A549 (cell line): ENCODE data around the gene KIR3DL2. TPM values are rescaled to one million over a fixed set of nuclear protein-coding genes. Genes with fewer than 3 reads are reported as not detected.

Experiments used
- ATAC-seq, 2 experiments: fragments of 200-7000 bp in 1 of 2; fragments of >200 bp in 1 of 2; cut with Nextera tagmentation in 1 of 2; cut with Tn5 transposase in 1 of 2; 3 replicates each; pipeline versions ENCODE4 v1.8.0 to v1.9.1; 2018 to 2020; ENCODE audit warnings: mild to moderate bottlenecking in 1 of 2, moderate library complexity in 1 of 2
- CTCF ChIA-PET: fragments of 300-600 bp; sonication (Branson Sonifier 250); formaldehyde crosslinking; extraction: SDS; loops from one replicate; lab custom pipeline; 2021; ENCODE audit warnings: antibody characterized with exemption, inconsistent platforms; lab: Yijun Ruan, JAX
- POLR2A ChIA-PET: fragments of 350-600 bp; formaldehyde crosslinking; extraction: SDS; loops from one replicate; lab custom pipeline; 2021; ENCODE audit warnings: antibody characterized with exemption, inconsistent platforms; lab: Yijun Ruan, JAX
- DNase-seq, 2 experiments: peaks; one replicate each; pipeline versions ENCODE4 v3.0.0 to v3.0.0-alpha.2; 2011 to 2016; ENCODE audit warnings: low read depth in 1 of 2, low spot score in 1 of 2
- FAIRE-seq: peaks from 2 replicates; lab custom pipeline; 2011; peaks lifted over from hg19 to GRCh38; lab: Jason Lieb, UNC
- H3K27ac ChIP-seq, 2 experiments: fragments of >200 bp; sonication (Bioruptor Twin); formaldehyde crosslinking; 3 replicates each; pipeline ENCODE4 v1.5.1; 2016 to 2017
- H3K4me1 ChIP-seq: fragments of >200 bp; sonication (Bioruptor Twin); formaldehyde crosslinking; 3 replicates; pipeline ENCODE4 v1.6.1; 2016
- H3K4me2 ChIP-seq: fragments of >200 bp; sonication (Bioruptor Twin); formaldehyde crosslinking; 3 replicates; pipeline ENCODE4 v1.6.1; 2016
- H3K4me3 ChIP-seq: fragments of >200 bp; sonication (Bioruptor Twin); formaldehyde crosslinking; 3 replicates; pipeline ENCODE4 v1.5.1; 2016
- H3K9me3 ChIP-seq: fragments of >200 bp; sonication (Bioruptor Twin); formaldehyde crosslinking; 3 replicates; pipeline ENCODE4 v1.6.1; 2016
- CHD2 ChIP-seq: fragments of 150-350 bp; IDR thresholded peaks from 2 replicates; pipeline ENCODE4 v1.6.1; 2014; ENCODE audit warnings: low read length; ENCODE audit not compliant: partially characterized antibody
- FOSL2 ChIP-seq, 2 experiments: fragments of 450-650 bp in 1 of 2; fragments of >200 bp in 1 of 2; sonication (Bioruptor Twin) in 1 of 2; formaldehyde crosslinking; IDR thresholded peaks; 2 replicates each; pipeline versions ENCODE4 v1.5.0 to v1.6.1; 2016 to 2020; ENCODE audit warnings: mild to moderate bottlenecking in 1 of 2, moderate library complexity in 1 of 2
- FOXS1 ChIP-seq: fragments of 250-450 bp; sonication (Bioruptor Pico); IDR thresholded peaks from 2 replicates; pipeline ENCODE4 v1.5.0; 2020; ENCODE audit warnings: mild to moderate bottlenecking, moderate library complexity
- GATA3 ChIP-seq: IDR thresholded peaks from 2 replicates; pipeline ENCODE4 v1.6.1; 2012; ENCODE audit warnings: borderline replicate concordance
- HEYL ChIP-seq: fragments of 250-450 bp; sonication (Bioruptor Pico); IDR thresholded peaks from 2 replicates; pipeline ENCODE4 v1.8.0; 2021; ENCODE audit warnings: mild to moderate bottlenecking, moderate library complexity
- JUN ChIP-seq, 2 experiments: fragments of >200 bp; sonication (Bioruptor Twin); formaldehyde crosslinking; IDR thresholded peaks; 2 replicates in 1 of 2; 3 replicates in 1 of 2; pipeline ENCODE4 v1.6.1; 2016 to 2017
- KDM1A ChIP-seq: fragments of 200-600 bp; sonication (generic); IDR thresholded peaks from 2 replicates; pipeline ENCODE4 v1.6.1; 2016; ENCODE audit warnings: low read depth, mild to moderate bottlenecking
- KDM5A ChIP-seq: fragments of 200-600 bp; sonication (generic); IDR thresholded peaks from 2 replicates; pipeline ENCODE4 v1.6.1; 2016; ENCODE audit warnings: antibody characterized with exemption, mild to moderate bottlenecking
- MAFK ChIP-seq: fragments of 450-650 bp; IDR thresholded peaks from 2 replicates; pipeline ENCODE4 v1.6.1; 2014; ENCODE audit not compliant: partially characterized antibody
- MYC ChIP-seq: IDR thresholded peaks from 2 replicates; pipeline ENCODE4 v1.6.1; 2012; ENCODE audit warnings: mild to moderate bottlenecking, inconsistent platforms, low read length, improper control_type of control experiment, borderline replicate concordance
- NFE2L2 ChIP-seq: fragments of 150-350 bp; conservative IDR thresholded peaks from 2 replicates; pipeline ENCODE4 v1.6.1; 2014; ENCODE audit warnings: low read length
- NR3C1 ChIP-seq: fragments of >200 bp; sonication (Bioruptor Twin); formaldehyde crosslinking; IDR thresholded peaks from 3 replicates; pipeline ENCODE4 v1.6.1; 2017
- POLR2A ChIP-seq: IDR thresholded peaks from 2 replicates; pipeline ENCODE4 v1.6.1; 2012; ENCODE audit warnings: mild to moderate bottlenecking, low read length
- RARB ChIP-seq: fragments of 250-450 bp; sonication (Bioruptor Pico); IDR thresholded peaks from 2 replicates; pipeline ENCODE4 v1.8.0; 2021; ENCODE audit warnings: mild to moderate bottlenecking, moderate library complexity
- RFX5 ChIP-seq: fragments of 450-650 bp; IDR thresholded peaks from 2 replicates; pipeline ENCODE4 v1.7.1; 2014; ENCODE audit warnings: antibody characterized with exemption, mild to moderate bottlenecking, moderate library complexity
- RNF2 ChIP-seq: fragments of 200-600 bp; sonication (generic); IDR thresholded peaks from 2 replicates; pipeline ENCODE4 v1.6.1; 2016; ENCODE audit warnings: low read depth, mild to moderate bottlenecking, antibody characterized with exemption, moderate library complexity, borderline replicate concordance
- SREBF2 ChIP-seq: fragments of 450-650 bp; IDR thresholded peaks from 2 replicates; pipeline ENCODE4 v1.6.1; 2014; ENCODE audit warnings: mild to moderate bottlenecking, moderate library complexity
- ZFP36 ChIP-seq: fragments of 450-650 bp; IDR thresholded peaks from 2 replicates; pipeline ENCODE4 v1.6.1; 2014; ENCODE audit warnings: borderline replicate concordance; ENCODE audit not compliant: partially characterized antibody
- WGBS: methylation state at CpG from one replicate; pipeline ENCODE4 v1.1.6; 2017; ENCODE audit errors: missing lambda C conversion rate; 5-methylcytosine and 5-hydroxymethylcytosine counted together
- polyA plus RNA-seq, 4 experiments: library from polyadenylated mRNA; depleted of rRNA in 3 of 4; stranded (reverse); fragments of >200 nt; fragmentation: RNase III in 1 of 4; extraction: RNeasy Plus Mini Kit Qiagen cat#74134 plus additional on column Dnase treatment in 1 of 4; gene quantifications; 2 replicates in 3 of 4; 3 replicates in 1 of 4; pipeline ENCODE4 v1.2.3, GENCODE V29; 2011 to 2017
- TF ChIP-seq, protein P1 (sequence below): fragments of 450-650 bp; IDR thresholded peaks from 2 replicates; pipeline ENCODE4 v1.6.1; 2014; ENCODE audit warnings: antibody characterized with exemption
- TF ChIP-seq, protein P2 (sequence below): IDR thresholded peaks from 2 replicates; pipeline ENCODE4 v1.6.1; 2012
- TF ChIP-seq, protein P3 (sequence below): fragments of 250-450 bp; sonication (Bioruptor Pico); IDR thresholded peaks from 2 replicates; pipeline ENCODE4 v1.5.0; 2020; ENCODE audit warnings: low read depth, mild to moderate bottlenecking, moderate library complexity
- TF ChIP-seq, protein P4 (sequence below): fragments of >200 bp; sonication (Bioruptor Twin); formaldehyde crosslinking; IDR thresholded peaks from 3 replicates; pipeline ENCODE4 v1.5.1; 2016
- TF ChIP-seq, protein P5 (sequence below): IDR thresholded peaks from 2 replicates; pipeline ENCODE4 v1.6.1; 2012; ENCODE audit warnings: low read depth, borderline replicate concordance
- TF ChIP-seq, protein P6 (sequence below): fragments of 250-450 bp; sonication (Bioruptor Pico); IDR thresholded peaks from 2 replicates; pipeline ENCODE4 v1.5.0; 2021; ENCODE audit warnings: mild to moderate bottlenecking, moderate library complexity, borderline replicate concordance

Gene KIR3DL2
- polyA plus RNA-seq, 2 of the 4 experiments (the other 2 are of a cell fraction) = not detected

DNA sequence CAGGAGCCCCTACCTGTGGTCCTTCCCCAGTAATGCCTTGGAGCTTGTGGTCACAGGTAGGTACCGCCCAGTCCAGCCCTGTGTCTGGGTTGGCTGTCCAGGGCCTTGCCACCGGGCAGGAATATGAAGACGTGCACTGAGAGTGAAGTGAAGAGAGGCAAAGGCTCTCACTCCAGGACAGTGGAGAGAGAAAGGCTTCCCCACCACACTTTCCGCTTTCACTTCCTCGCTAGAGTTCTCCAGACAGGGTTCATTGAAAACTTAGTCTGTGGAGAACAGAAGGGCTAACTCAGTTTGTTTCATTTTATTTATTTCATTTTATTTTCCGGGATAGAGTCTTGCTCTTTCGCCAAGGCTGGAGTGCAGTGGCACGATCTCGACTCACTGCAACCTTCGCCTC is 38.0 kb downstream of the KIR3DL2 start:
- Histone ChIP-seq H3K4me1 (peaks cover 2% of the 10 kb centered on the region; the same call in 1 of the 3 replicates), H3K9me3 (no peaks in the 10 kb centered on the region), H3K27ac (no peak overlapping the region), H3K4me3 (no peak overlapping the region), H3K4me2 (no peak overlapping the region)
- no peak for ATAC-seq
- CTCF ChIA-PET = interaction anchor here (0.6 to 1.6 kb wide), 3 partner anchors 15 to 122 kb away, joined by 3 read pairs; partner anchors contain the start of gene FCAR
- no peak for DNase-seq
- FAIRE-seq = no peak
- POLR2A ChIA-PET = no interaction called here
- no peak for TF ChIP-seq RFX5
- no peak for TF ChIP-seq RARB (CRISPR knock-in tag)
- TF ChIP-seq, protein P1, sequence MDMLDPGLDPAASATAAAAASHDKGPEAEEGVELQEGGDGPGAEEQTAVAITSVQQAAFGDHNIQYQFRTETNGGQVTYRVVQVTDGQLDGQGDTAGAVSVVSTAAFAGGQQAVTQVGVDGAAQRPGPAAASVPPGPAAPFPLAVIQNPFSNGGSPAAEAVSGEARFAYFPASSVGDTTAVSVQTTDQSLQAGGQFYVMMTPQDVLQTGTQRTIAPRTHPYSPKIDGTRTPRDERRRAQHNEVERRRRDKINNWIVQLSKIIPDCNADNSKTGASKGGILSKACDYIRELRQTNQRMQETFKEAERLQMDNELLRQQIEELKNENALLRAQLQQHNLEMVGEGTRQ = no peak
- TF ChIP-seq HEYL = no peak
- TF ChIP-seq JUN (IDR thresholded peaks at IDR 0.05) = no peak
- TF ChIP-seq MAFK = no peak
- no peak for TF ChIP-seq CHD2
- TF ChIP-seq KDM1A = no peak
- TF ChIP-seq, protein P2, sequence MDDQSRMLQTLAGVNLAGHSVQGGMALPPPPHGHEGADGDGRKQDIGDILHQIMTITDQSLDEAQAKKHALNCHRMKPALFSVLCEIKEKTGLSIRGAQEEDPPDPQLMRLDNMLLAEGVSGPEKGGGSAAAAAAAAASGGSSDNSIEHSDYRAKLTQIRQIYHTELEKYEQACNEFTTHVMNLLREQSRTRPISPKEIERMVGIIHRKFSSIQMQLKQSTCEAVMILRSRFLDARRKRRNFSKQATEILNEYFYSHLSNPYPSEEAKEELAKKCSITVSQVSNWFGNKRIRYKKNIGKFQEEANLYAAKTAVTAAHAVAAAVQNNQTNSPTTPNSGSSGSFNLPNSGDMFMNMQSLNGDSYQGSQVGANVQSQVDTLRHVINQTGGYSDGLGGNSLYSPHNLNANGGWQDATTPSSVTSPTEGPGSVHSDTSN = no peak
- TF ChIP-seq MYC = no peak
- TF ChIP-seq KDM5A = no peak
- TF ChIP-seq SREBF2 = no peak
- no peak for TF ChIP-seq POLR2A
- TF ChIP-seq, protein P3, sequence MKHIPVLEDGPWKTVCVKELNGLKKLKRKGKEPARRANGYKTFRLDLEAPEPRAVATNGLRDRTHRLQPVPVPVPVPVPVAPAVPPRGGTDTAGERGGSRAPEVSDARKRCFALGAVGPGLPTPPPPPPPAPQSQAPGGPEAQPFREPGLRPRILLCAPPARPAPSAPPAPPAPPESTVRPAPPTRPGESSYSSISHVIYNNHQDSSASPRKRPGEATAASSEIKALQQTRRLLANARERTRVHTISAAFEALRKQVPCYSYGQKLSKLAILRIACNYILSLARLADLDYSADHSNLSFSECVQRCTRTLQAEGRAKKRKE (CRISPR knock-in tag) = no peak
- TF ChIP-seq NR3C1 = no peak
- TF ChIP-seq GATA3 = no peak
- TF ChIP-seq FOSL2 (IDR thresholded peaks at IDR 0.05) = no peak
- no peak for TF ChIP-seq FOSL2 (CRISPR knock-in tag; IDR thresholded peaks at IDR 0.05)
- 47% methylated on average over 10 of the region's 10 CpGs for WGBS

DNA sequence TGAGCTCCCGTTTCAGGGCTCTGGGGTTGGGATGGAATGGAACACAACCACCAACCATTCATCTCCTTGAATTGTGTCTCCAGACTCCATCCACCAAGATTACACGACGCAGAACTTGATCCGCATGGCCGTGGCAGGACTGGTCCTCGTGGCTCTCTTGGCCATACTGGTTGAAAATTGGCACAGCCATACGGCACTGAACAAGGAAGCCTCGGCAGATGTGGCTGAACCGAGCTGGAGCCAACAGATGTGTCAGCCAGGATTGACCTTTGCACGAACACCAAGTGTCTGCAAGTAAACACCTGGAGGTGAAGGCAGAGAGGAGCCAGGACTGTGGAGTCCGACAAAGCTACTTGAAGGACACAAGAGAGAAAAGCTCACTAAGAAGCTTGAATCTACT is 39.3 kb downstream of the KIR3DL2 start:
- H3K9me3 ChIP-seq = no peaks in the 10 kb centered on the region
- no peak overlapping the region for H3K4me2 ChIP-seq
- ChIA-PET CTCF (interaction anchor here (0.8 to 3.6 kb wide), 4 partner anchors 8 to 276 kb away, joined by 3 to 22 read pairs (median 4); partner anchors contain the start of genes DNAAF3 and FCAR), POLR2A (no interaction called here)
- no peak overlapping the region for H3K27ac ChIP-seq
- 44% methylated on average over 11 of the region's 11 CpGs for WGBS
- DNase-seq (no peak), FAIRE-seq (no peak), ATAC-seq (no peak)
- TF ChIP-seq RARB (CRISPR knock-in tag) = no peak
- TF ChIP-seq GATA3 = no peak
- TF ChIP-seq JUN (IDR thresholded peaks at IDR 0.05) = no peak
- TF ChIP-seq KDM5A = no peak
- no peak for TF ChIP-seq NFE2L2
- TF ChIP-seq CHD2 = no peak
- TF ChIP-seq, protein P3 (CRISPR knock-in tag) = no peak
- no peak overlapping the region for H3K4me3 ChIP-seq
- peaks cover 5% of the 10 kb centered on the region; the same call in 1 of the 3 replicates for H3K4me1 ChIP-seq

DNA sequence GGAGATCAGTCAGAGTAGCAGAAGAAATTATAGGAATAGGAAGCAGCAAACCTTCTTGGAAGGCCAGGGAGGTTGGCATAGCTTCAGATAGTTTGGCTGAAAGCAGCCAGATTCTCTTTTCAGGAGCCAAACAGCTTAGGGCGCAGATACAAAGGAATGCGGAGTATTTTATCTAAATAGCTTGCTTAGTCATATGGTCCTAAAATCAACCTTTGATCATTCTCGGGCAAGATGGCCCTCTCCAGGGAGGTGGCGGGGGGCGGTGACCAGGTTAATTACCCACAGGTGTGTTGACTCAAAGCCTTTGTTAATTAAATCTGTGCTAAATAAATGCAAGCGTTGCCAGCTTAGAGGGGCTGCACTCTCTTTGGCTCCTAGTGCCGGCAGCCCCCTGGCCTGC is 43.2 kb downstream of the KIR3DL2 start:
- H3K4me1 ChIP-seq = peaks cover 5% of the 10 kb centered on the region; the same call in 1 of the 3 replicates
- no peak overlapping the region for H3K27ac ChIP-seq
- 47% methylated on average over 7 of the region's 7 CpGs for WGBS
- ChIA-PET CTCF (interaction anchor here (1.3 to 1.7 kb wide), 2 partner anchors 10 to 13 kb away, joined by 3 to 4 read pairs; no protein-coding TSS in a partner anchor), POLR2A (no interaction called here)
- H3K9me3 ChIP-seq = no peaks in the 10 kb centered on the region
- DNase-seq (no peak), ATAC-seq (no peak; a peak in 1 of 6 replicates), FAIRE-seq (no peak)
- no peak overlapping the region for H3K4me2 ChIP-seq
- no peak overlapping the region for H3K4me3 ChIP-seq
- TF ChIP-seq POLR2A (no peak), RNF2 (no peak), CHD2 (no peak), RARB (CRISPR knock-in tag) (no peak), SREBF2 (no peak), ZFP36 (no peak), NFE2L2 (no peak), FOXS1 (CRISPR knock-in tag) (no peak)
- TF ChIP-seq, protein P4, sequence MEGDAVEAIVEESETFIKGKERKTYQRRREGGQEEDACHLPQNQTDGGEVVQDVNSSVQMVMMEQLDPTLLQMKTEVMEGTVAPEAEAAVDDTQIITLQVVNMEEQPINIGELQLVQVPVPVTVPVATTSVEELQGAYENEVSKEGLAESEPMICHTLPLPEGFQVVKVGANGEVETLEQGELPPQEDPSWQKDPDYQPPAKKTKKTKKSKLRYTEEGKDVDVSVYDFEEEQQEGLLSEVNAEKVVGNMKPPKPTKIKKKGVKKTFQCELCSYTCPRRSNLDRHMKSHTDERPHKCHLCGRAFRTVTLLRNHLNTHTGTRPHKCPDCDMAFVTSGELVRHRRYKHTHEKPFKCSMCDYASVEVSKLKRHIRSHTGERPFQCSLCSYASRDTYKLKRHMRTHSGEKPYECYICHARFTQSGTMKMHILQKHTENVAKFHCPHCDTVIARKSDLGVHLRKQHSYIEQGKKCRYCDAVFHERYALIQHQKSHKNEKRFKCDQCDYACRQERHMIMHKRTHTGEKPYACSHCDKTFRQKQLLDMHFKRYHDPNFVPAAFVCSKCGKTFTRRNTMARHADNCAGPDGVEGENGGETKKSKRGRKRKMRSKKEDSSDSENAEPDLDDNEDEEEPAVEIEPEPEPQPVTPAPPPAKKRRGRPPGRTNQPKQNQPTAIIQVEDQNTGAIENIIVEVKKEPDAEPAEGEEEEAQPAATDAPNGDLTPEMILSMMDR = no peak
- TF ChIP-seq, protein P5, sequence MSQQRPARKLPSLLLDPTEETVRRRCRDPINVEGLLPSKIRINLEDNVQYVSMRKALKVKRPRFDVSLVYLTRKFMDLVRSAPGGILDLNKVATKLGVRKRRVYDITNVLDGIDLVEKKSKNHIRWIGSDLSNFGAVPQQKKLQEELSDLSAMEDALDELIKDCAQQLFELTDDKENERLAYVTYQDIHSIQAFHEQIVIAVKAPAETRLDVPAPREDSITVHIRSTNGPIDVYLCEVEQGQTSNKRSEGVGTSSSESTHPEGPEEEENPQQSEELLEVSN = no peak
- TF ChIP-seq, protein P6, sequence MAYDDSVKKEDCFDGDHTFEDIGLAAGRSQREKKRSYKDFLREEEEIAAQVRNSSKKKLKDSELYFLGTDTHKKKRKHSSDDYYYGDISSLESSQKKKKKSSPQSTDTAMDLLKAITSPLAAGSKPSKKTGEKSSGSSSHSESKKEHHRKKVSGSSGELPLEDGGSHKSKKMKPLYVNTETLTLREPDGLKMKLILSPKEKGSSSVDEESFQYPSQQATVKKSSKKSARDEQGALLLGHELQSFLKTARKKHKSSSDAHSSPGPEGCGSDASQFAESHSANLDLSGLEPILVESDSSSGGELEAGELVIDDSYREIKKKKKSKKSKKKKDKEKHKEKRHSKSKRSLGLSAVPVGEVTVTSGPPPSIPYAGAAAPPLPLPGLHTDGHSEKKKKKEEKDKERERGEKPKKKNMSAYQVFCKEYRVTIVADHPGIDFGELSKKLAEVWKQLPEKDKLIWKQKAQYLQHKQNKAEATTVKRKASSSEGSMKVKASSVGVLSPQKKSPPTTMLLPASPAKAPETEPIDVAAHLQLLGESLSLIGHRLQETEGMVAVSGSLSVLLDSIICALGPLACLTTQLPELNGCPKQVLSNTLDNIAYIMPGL (CRISPR knock-in tag) = no peak
